ENCODE measurements around the gene C16orf95.

DNA sequence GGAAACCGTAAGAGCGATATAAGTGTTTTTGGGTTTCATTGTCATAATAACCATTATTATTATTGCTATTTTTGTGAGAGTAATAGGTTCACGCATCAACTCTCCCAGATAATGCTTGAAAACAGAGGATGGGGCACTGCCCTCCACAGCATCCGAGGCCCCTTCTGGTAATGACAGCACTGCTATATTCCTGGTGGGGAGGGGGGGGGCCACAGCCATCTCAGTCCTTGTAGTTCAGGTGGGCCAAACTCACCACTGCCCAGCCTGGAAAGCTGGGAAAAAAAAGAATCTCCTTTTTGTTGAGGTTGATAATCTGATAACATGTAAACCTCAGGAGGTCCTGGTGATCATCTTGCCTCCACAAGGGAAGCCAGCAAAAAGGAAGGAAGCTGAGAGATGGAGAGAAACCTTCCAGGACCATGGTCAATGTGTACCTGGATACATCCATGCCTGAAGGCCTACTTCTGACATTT is 706 bp downstream of the C16orf95 start:
- TF ChIP-seq, protein P1, sequence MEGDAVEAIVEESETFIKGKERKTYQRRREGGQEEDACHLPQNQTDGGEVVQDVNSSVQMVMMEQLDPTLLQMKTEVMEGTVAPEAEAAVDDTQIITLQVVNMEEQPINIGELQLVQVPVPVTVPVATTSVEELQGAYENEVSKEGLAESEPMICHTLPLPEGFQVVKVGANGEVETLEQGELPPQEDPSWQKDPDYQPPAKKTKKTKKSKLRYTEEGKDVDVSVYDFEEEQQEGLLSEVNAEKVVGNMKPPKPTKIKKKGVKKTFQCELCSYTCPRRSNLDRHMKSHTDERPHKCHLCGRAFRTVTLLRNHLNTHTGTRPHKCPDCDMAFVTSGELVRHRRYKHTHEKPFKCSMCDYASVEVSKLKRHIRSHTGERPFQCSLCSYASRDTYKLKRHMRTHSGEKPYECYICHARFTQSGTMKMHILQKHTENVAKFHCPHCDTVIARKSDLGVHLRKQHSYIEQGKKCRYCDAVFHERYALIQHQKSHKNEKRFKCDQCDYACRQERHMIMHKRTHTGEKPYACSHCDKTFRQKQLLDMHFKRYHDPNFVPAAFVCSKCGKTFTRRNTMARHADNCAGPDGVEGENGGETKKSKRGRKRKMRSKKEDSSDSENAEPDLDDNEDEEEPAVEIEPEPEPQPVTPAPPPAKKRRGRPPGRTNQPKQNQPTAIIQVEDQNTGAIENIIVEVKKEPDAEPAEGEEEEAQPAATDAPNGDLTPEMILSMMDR (IDR thresholded peaks at IDR 0.05; ENCODE audit: poor library complexity): no peak
- TF ChIP-seq EZH2 (IDR thresholded peaks at IDR 0.05; ENCODE audit: borderline replicate concordance) (no peak), EZH2phosphoT487 (IDR thresholded peaks at IDR 0.05; ENCODE audit: low read depth, severe bottlenecking, unreplicated experiment) (no peak)

Data from hepatocyte (in vitro differentiated cells).